IMR-90 (cell line): ENCODE measurements around the gene RERE. TPM values are rescaled to one million over a fixed set of nuclear protein-coding genes. Genes with fewer than 3 reads are reported as not detected.

ENCODE experiments used
- ATAC-seq: fragments of 200-7000 bp; cut with Tn5 transposase; 2 replicates; pipeline ENCODE4 v1.9.1; 2020; ENCODE audit warnings: low read depth, mild to moderate bottlenecking, moderate library complexity
- BruUV-seq: library from RNA; stranded (reverse); fragments of 400-500 nt; replicated peaks from 2 replicates; lab custom pipeline; 2021; lab: Mats Ljungman, UMichigan
- CTCF ChIA-PET: fragments of 300-600 bp; formaldehyde crosslinking; extraction: SDS; loops from one replicate; lab custom pipeline; 2021; ENCODE audit warnings: antibody characterized with exemption; lab: Yijun Ruan, JAX
- POLR2A ChIA-PET: fragments of 300-600 bp; sonication (Branson Sonifier 250); formaldehyde crosslinking; loops from one replicate; lab custom pipeline; 2022; ENCODE audit warnings: antibody characterized with exemption; ENCODE audit not compliant: unreplicated experiment; lab: Charles Lee
- DNase-seq: peaks from one replicate; pipeline ENCODE4 v3.0.0; 2013
- H2AFZ ChIP-seq: replicated peaks from 2 replicates; pipeline ENCODE3; 2013; ENCODE audit warnings: low read length, mild to moderate bottlenecking; ENCODE audit not compliant: poor library complexity
- H2AK5ac ChIP-seq: 2 replicates; pipeline ENCODE4 v1.6.1; 2013; ENCODE audit warnings: low read depth, low read length, inconsistent platforms
- H2AK9ac ChIP-seq: replicated peaks from 2 replicates; pipeline ENCODE3; 2013; ENCODE audit warnings: mild to moderate bottlenecking, low read depth, low read length, moderate library complexity; ENCODE audit not compliant: poor library complexity
- H2BK120ac ChIP-seq: 2 replicates; pipeline ENCODE4 v1.6.1; 2013; ENCODE audit warnings: low read depth, low read length, inconsistent platforms
- H2BK15ac ChIP-seq: 3 replicates; pipeline ENCODE4 v1.6.1; 2013; ENCODE audit warnings: low read depth, low read length, inconsistent platforms
- H2BK20ac ChIP-seq: 2 replicates; pipeline ENCODE4 v1.6.1; 2013; ENCODE audit warnings: low read depth, mild to moderate bottlenecking, inconsistent platforms, low read length, moderate library complexity
- H2BK5ac ChIP-seq: 2 replicates; pipeline ENCODE4 v1.6.1; 2013; ENCODE audit warnings: mild to moderate bottlenecking, low read depth, low read length, inconsistent platforms; ENCODE audit not compliant: poor library complexity, severe bottlenecking
- H3K14ac ChIP-seq: replicated peaks from 2 replicates; pipeline ENCODE4 v1.6.1; 2013; ENCODE audit warnings: low read depth, low read length, inconsistent platforms
- H3K18ac ChIP-seq: 2 replicates; pipeline ENCODE4 v1.6.1; 2013; ENCODE audit warnings: low read depth, low read length, control low read depth
- H3K23ac ChIP-seq: 2 replicates; pipeline ENCODE4 v1.6.1; 2013; ENCODE audit warnings: low read depth, low read length, inconsistent platforms
- H3K27ac ChIP-seq: 2 replicates; pipeline ENCODE4 v1.5.1; 2013; ENCODE audit warnings: mild to moderate bottlenecking, control low read depth, low read length; ENCODE audit not compliant: insufficient read depth
- H3K27me3 ChIP-seq: 2 replicates; pipeline ENCODE4 v1.6.1; 2013; ENCODE audit warnings: low read length; ENCODE audit not compliant: control insufficient read depth, insufficient read depth
- H3K36me3 ChIP-seq: 2 replicates; pipeline ENCODE4 v1.6.1; 2013; ENCODE audit warnings: low read length, mixed read lengths; ENCODE audit not compliant: control insufficient read depth, insufficient read depth
- H3K4ac ChIP-seq: 2 replicates; pipeline ENCODE4 v1.6.1; 2013; ENCODE audit warnings: low read depth, low read length, inconsistent platforms
- H3K4me1 ChIP-seq: 2 replicates; pipeline ENCODE4 v1.6.1; 2013; ENCODE audit warnings: low read length, mixed read lengths; ENCODE audit not compliant: control insufficient read depth, insufficient read depth
- H3K4me2 ChIP-seq: 2 replicates; pipeline ENCODE4 v1.6.1; 2013; ENCODE audit warnings: low read depth, mild to moderate bottlenecking, control low read depth, low read length, moderate library complexity
- H3K4me3 ChIP-seq: 2 replicates; pipeline ENCODE4 v1.5.1; 2013; ENCODE audit warnings: low read depth, mild to moderate bottlenecking, control low read depth, low read length, moderate library complexity; ENCODE audit not compliant: insufficient read depth
- H3K56ac ChIP-seq: 2 replicates; pipeline ENCODE4 v1.6.1; 2013; ENCODE audit warnings: low read length, inconsistent platforms; ENCODE audit not compliant: insufficient read depth; ENCODE audit errors: extremely low read depth
- H3K79me1 ChIP-seq, 2 experiments: 2 replicates each; pipeline ENCODE4 v1.6.1; 2013; ENCODE audit warnings: low read length in 2 of 2, inconsistent platforms in 1 of 2, low read depth in 1 of 2
- H3K9ac ChIP-seq: 2 replicates; pipeline ENCODE4 v1.6.1; 2013; ENCODE audit warnings: low read depth, low read length, control low read depth
- H3K9me1 ChIP-seq: 2 replicates; pipeline ENCODE4 v1.6.1; 2013; ENCODE audit warnings: low read length, inconsistent platforms; ENCODE audit not compliant: insufficient read depth
- H3K9me3 ChIP-seq: 2 replicates; pipeline ENCODE4 v1.6.1; 2013; ENCODE audit warnings: low read length; ENCODE audit not compliant: control insufficient read depth, insufficient read depth
- H4K20me1 ChIP-seq: 2 replicates; pipeline ENCODE4 v1.6.1; 2013; ENCODE audit warnings: low read length, inconsistent platforms; ENCODE audit not compliant: insufficient read depth
- H4K5ac ChIP-seq: 2 replicates; pipeline ENCODE4 v1.6.1; 2013; ENCODE audit warnings: mild to moderate bottlenecking, low read depth, low read length, control low read depth
- H4K8ac ChIP-seq, 2 experiments: 2 replicates each; pipeline ENCODE4 v1.6.1; 2013; ENCODE audit warnings: low read depth in 2 of 2, low read length in 2 of 2, control low read depth in 1 of 2, inconsistent platforms in 1 of 2
- H4K91ac ChIP-seq: 2 replicates; pipeline ENCODE4 v1.6.1; 2013; ENCODE audit warnings: low read depth, low read length, inconsistent platforms; ENCODE audit not compliant: insufficient read depth
- CEBPB ChIP-seq: IDR thresholded peaks from 2 replicates; pipeline ENCODE4 v1.6.1; 2012; ENCODE audit warnings: low read depth, low read length, improper control_type of control experiment
- CHD1 ChIP-seq: IDR thresholded peaks from 2 replicates; pipeline ENCODE4 v1.6.1; 2012; ENCODE audit warnings: low read depth, low read length, improper control_type of control experiment
- CTCF ChIP-seq: conservative IDR thresholded peaks from 2 replicates; pipeline ENCODE4 v1.5.1; 2012; ENCODE audit warnings: mild to moderate bottlenecking, low read depth, low read length, improper control_type of control experiment
- ELK1 ChIP-seq: fragments of 150-350 bp; IDR thresholded peaks from 2 replicates; pipeline ENCODE4 v1.6.1; 2016; ENCODE audit warnings: low read depth, mild to moderate bottlenecking, low read length, moderate library complexity, borderline replicate concordance
- MAFK ChIP-seq: IDR thresholded peaks from 2 replicates; pipeline ENCODE4 v1.6.1; 2012; ENCODE audit warnings: low read depth, low read length, improper control_type of control experiment
- MAZ ChIP-seq: IDR thresholded peaks from 2 replicates; pipeline ENCODE4 v1.6.1; 2012; ENCODE audit warnings: low read depth, mild to moderate bottlenecking, low read length, improper control_type of control experiment, moderate library complexity, borderline replicate concordance
- NFE2L2 ChIP-seq: fragments of 150-350 bp; IDR thresholded peaks from 2 replicates; pipeline ENCODE4 v1.6.1; 2016; ENCODE audit warnings: low read depth, mild to moderate bottlenecking, low read length
- RAD21 ChIP-seq: IDR thresholded peaks from 2 replicates; pipeline ENCODE4 v1.6.1; 2012; ENCODE audit warnings: low read length, improper control_type of control experiment
- RCOR1 ChIP-seq: IDR thresholded peaks from 2 replicates; pipeline ENCODE4 v1.6.1; 2012; ENCODE audit warnings: mild to moderate bottlenecking, low read length, improper control_type of control experiment; ENCODE audit not compliant: insufficient replicate concordance
- RFX5 ChIP-seq: IDR thresholded peaks from 2 replicates; pipeline ENCODE4 v1.8.0; 2012; ENCODE audit warnings: low read depth, mild to moderate bottlenecking, low read length, moderate library complexity
- WGBS, 2 experiments: methylation state at CpG; one replicate each; pipeline versions ENCODE4 v1.1.5 to v1.1.7; 2013; ENCODE audit warnings: missing lambda C conversion rate in 2 of 2; ENCODE audit not compliant: insufficient read length in 1 of 2; ENCODE audit errors: extremely low coverage in 2 of 2; 5-methylcytosine and 5-hydroxymethylcytosine counted together
- dilution Hi-C: fragments of 300-500 bp; cut with HindIII; formaldehyde crosslinking; loops from one replicate; pipeline ENCODE4 v1.14.3; 2018; ENCODE audit warnings: low sequenced_read_pairs; ENCODE audit not compliant: unreplicated experiment
- in situ Hi-C: fragments of 300-500 bp; cut with MboI; formaldehyde crosslinking; loops from 3 replicates; pipeline ENCODE4 v1.14.3; 2019; ENCODE audit warnings: low sequenced_read_pairs, inconsistent platforms, mixed read lengths
- intact Hi-C: fragments of 100-400 bp; cut with micrococcal nuclease; formaldehyde crosslinking; loops from 2 replicates; pipeline ENCODE4 v1.10.0; 2022
- polyA plus RNA-seq, 3 experiments: library from polyadenylated mRNA; depleted of rRNA; stranded (reverse); fragments of >200 nt; gene quantifications; 2 replicates each; pipeline ENCODE4 v1.2.3, GENCODE V29; 2012; ENCODE audit warnings: low replicate concordance in 1 of 3
- total RNA-seq: library from RNA; depleted of rRNA; stranded (reverse); fragments of >200 nt; gene quantifications from 2 replicates; pipeline ENCODE4 v1.2.3, GENCODE V29; 2012
- TF ChIP-seq, protein P1 (sequence below): fragments of 150-350 bp; IDR thresholded peaks from 2 replicates; pipeline ENCODE4 v1.6.1; 2017; ENCODE audit warnings: mild to moderate bottlenecking, antibody characterized with exemption, low read length, low read depth

Gene RERE
- total and polyA plus RNA-seq, 2 of the 4 experiments (the other 2 are of a cell fraction), result 11.5 to 25.1 TPM

DNA sequence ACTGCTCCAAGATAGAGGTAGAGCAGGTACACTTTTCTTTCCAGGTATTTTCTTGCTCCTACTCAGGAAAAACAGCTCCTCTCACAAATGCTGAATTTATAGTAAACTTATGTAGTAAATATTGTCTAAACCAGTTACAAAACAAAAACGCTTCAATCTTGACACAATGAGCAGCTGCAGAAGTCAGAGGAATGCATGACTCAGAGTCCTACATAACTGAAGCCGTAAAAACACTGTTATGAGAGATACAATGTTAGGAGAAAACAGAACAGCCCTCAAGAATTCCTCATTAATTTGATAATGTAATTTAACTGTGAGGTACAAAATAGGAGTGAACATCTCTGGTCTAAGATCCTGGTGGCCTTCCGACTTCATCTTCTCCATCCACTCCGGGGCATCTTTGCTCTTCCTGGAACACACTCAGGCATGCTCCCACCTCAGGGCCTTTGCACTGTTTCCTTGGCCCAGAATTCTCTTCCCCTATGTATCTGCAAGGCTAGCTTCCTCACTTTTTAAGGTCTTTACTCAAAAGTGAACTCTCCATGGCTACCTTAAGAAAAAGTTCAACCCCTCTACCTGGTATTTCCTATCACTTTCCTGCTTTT lies 361.0 kb downstream of the RERE start (continued):
- TF ChIP-seq RCOR1 (peak; percentile 27), CEBPB (peak; percentile 30; the same call in 1 of the 2 replicates)

DNA sequence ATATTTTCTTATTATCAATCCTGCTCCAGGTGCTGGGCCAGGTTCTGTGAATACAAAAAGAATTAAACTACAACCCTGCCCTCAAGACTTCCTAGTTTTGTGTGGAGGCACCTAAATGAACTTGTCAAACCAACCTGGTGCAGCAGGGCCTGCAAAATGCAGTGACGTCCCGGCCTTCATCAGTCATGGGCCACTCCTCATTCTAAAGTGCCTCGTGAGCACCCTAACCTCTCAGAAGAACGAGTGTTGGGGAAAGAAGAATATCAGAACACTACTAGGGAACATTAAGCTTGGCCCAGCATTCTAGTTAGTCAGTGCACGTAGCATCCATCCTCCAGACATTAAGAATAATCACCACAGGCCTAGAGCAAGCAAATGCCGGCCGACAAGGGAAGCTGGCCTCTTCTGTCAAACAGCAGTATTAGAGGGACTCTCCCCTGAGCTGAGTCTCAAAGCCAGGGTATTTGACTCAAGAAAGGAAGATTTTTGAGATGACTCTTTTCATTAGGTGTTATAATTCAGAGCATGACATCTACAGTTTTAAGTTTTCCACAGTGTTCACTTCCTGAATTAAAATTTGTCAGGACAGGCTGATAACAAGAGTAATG lies 361.6 kb downstream of the RERE start:
- intact Hi-C loops, result no loop called here
- no TSS peak for BruUV-seq
- H3K4me1 ChIP-seq, result peaks cover 24% of the 10 kb centered on the region
- TF ChIP-seq NFE2L2 (no peak), RFX5 (no peak), MAZ (no peak), CHD1 (no peak), MAFK (no peak), ELK1 (no peak), RAD21 (no peak), CTCF (no peak)
- TF ChIP-seq, protein P1, sequence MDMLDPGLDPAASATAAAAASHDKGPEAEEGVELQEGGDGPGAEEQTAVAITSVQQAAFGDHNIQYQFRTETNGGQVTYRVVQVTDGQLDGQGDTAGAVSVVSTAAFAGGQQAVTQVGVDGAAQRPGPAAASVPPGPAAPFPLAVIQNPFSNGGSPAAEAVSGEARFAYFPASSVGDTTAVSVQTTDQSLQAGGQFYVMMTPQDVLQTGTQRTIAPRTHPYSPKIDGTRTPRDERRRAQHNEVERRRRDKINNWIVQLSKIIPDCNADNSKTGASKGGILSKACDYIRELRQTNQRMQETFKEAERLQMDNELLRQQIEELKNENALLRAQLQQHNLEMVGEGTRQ, result no peak

More for the DNA sequence above, 361.6 kb downstream of the RERE start:
- Histone ChIP-seq H3K4me2 (peak overlapping the region; percentile 62), H3K23ac (peak overlapping the region; percentile 1; the same call in 1 of the 2 replicates), H3K9me3 (no peaks in the 10 kb centered on the region), H2BK20ac (0 out of 2 replicates have a peak overlapping the region, but pooled peaks have one; percentile 1), H3K79me1 (peaks cover 49 to 79% of the 10 kb centered on the region in 2 experiments), H3K14ac (0 out of 2 replicates have a peak overlapping the region, but pooled peaks have one; percentile 0), H2AFZ (no peak overlapping the region), H3K56ac (no peak overlapping the region; the same call in 1 of the 2 replicates), H2AK9ac (no peak overlapping the region), H3K4ac (peak overlapping the region; percentile 30), H2AK5ac (peak overlapping the region; percentile 16; the same call in 1 of the 2 replicates), H4K91ac (peak overlapping the region; percentile 16), H4K20me1 (peaks cover 11% of the 10 kb centered on the region; the same call in 1 of the 2 replicates), H4K5ac (peak overlapping the region; percentile 65), H3K18ac (peak overlapping the region; percentile 95), H2BK5ac (peak overlapping the region; percentile 78), H2BK15ac (peak overlapping the region; percentile 1; the same call in 1 of the 3 replicates), H3K4me3 (no peak overlapping the region), H3K9ac (peak overlapping the region; percentile 68), H3K36me3 (peaks cover 2% of the 10 kb centered on the region; the same call in 1 of the 2 replicates), H2BK120ac (peak overlapping the region; percentile 2; the same call in 1 of the 2 replicates), H3K9me1 (peaks cover 23% of the 10 kb centered on the region), H3K27me3 (no peaks in the 10 kb centered on the region), H4K8ac (peak overlapping the region; percentile 4 to 9; a peak in 2 of 4 replicates), H3K27ac (peak overlapping the region; percentile 67; the same call in 1 of the 2 replicates)
- CTCF ChIA-PET, result interaction anchor here (1.5 kb wide), 1 partner anchor 47 kb away, joined by 3 read pairs; no protein-coding TSS in a partner anchor
- peak; percentile 31 for DNase-seq
- in situ Hi-C loops, result no loop called here
- POLR2A ChIA-PET, result no interaction called here
- dilution Hi-C loops, result no loop called here
- WGBS, 2 experiments, result no CpG with 5 or more reads among the region's 7 CpGs
- peak; percentile 53 for ATAC-seq
